Fibroblast of upper back skin (primary cell): ENCODE data around the gene TMEM185B.
"Not testable (repeated sequence)": the region's sequence is repeated elsewhere in the genome, so short reads cannot be mapped to it uniquely, and the experiment has no call there.

Experiments
- DNase-seq: peaks from one replicate; pipeline ENCODE4 v3.0.0-alpha.2; 2013

Gene TMEM185B

DNA sequence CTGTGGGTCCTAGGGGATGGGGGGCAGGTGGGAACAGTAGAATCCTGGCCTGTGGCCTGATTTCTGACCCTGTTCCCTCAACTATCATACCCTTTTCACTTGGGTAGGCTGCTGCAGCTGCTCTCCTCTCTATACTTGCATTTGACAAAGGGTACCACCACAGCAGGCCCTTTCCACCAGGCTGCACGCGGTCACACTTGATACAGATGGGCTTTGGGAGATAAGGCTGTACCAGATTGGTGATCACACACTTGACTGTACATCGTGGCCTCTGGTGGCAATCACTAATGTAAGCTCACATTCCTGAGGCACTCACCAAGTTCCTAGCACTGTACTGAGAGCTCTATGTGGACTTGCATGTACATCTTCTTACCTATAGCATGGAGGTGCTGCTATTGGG, 27.9 kb upstream of the TMEM185B start:
- DNase-seq = no peak

- no peak for DNase-seq
These were observed 27.4 kb upstream of the TMEM185B start for GRCh38 chr2:120250640-120251039.

- no peak for DNase-seq
These were observed 24.7 kb upstream of the TMEM185B start for GRCh38 chr2:120247851-120248250.

- DNase-seq = no peak
These were observed 23.5 kb upstream of the TMEM185B start for GRCh38 chr2:120246546-120247300.

- DNase-seq = peak; percentile 28
These were observed 22.5 kb upstream of the TMEM185B start for GRCh38 chr2:120245520-120246332.

DNA sequence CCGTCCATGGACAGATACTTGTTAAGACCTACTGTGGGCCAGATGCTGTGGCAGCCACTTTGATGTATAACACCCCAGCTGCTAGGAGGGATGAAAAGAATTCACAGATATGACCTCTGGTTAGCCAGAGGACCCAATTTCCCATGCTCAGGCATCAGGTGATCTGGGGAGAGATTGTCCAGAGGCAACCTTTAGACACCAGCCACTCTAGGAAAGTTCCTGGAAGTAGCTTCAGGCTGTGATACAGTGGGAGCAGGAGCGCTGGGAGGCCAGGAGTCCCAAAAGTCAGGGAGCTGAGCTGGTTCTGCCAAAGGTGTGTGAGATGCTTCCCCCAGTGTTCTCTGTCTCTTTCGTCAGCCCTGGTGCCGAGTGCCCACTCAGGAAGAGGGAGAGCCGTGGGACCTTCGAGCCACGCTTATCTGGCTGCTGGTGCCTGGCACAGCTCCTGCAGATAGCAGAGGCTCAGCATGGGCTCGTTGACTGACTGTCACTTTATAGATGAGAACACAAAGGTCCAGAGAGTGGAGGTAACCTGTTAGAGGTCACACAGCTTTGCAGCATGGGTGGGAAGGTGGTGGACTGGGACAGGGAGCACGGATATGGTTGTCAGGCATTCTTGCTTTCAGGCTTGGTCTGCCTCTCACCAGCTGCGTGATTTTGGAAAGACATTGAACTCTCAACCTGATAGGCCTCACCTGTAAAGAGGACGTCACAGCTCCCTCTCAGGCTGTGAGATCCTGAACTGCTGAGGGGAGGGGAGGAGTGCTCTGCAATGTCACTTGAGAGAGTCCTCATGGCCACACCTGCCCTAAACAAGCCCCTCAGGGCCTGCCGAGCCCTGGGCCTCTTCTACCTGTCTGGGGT, 21.7 kb upstream of the TMEM185B start:
- no peak for DNase-seq

- no peak for DNase-seq
These were observed 20.8 kb upstream of the TMEM185B start for GRCh38 chr2:120243875-120244553.

- DNase-seq = peak; percentile 34
These were observed 20.0 kb upstream of the TMEM185B start for GRCh38 chr2:120243211-120243610.

DNA sequence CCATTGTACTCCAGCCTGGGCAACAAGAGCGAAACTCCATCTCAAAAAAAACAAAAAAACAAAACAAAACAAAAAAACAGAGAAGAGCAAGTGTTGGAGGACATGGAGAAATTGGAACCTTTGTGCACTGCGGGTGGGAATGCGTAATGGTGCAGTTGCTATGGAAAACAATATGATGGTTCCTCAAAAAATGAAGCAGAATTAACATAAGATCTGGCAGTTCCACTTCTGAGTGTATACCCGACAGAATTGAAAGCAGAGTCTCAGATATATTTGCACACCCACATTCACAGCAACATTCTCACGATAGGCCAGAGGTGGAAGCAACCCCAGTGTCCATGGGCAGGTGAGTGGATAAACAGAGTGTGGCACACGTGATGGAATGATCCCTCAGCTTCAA, 18.5 kb upstream of the TMEM185B start:
- DNase-seq = no peak

DNA sequence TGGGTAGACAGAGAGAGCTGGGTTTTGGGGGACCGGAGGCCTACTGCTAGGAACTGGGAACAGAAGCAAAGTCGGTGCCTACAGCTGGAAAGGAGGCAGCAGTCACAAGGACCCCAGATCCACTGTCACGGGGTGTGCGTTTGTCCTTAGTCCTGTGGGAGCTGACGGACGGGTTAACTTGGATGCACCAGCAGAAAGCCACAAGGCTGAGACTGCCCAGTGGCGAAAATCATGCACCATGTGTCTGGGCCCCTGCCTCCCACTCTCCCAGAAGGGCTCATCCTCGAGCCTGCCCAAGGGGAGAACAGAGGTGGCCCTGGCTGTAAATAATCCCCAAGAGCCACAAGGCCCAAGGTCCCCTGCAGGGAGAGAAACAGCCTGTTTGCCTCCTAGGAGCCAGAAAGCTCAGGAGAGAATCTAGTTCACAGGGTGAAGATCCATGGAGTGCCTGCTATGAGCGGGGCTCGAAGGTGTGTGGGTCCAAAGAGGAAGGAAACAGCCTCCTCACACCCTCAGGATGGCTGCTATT, 17.8 kb upstream of the TMEM185B start:
- no peak for DNase-seq

DNA sequence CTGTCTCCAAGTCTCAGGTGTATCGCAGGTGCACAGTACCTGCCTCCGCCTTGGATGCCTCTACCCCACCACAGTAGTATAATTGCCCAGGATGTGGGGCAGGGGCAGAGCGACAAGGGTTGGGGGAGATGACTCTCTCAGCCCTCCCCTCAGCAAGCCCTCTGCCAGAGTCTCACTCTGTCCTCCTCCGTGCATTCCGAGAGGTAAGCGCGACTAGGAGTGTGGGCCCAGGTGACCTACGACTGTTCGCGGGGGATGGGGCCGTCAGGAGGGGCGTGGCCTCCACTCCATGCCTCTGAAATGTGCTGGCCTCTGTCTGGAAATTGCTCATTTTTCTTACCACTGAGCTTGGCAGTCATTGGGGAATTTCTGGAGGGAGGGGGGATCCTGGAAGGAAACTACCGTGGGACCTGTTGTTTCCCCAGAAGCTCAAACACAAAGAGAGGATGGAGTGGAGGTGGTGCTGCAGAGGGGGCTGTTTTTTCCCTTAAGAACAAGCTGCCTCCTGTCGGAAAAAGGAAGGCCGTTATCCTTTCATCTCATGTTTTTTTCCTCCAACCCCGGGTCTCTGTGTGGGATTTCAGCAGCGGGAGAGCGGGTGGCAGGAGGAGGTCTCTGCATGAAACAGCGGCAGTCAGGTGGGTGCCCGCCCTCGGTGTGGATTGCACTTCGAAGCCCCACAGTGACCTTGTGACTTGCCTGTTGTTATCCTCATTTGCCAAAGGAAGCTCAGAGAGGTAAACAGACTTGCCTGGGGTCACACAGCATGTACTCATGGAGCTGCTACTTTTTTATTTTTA, 16.5 kb upstream of the TMEM185B start:
- DNase-seq = peak; percentile 88

DNA sequence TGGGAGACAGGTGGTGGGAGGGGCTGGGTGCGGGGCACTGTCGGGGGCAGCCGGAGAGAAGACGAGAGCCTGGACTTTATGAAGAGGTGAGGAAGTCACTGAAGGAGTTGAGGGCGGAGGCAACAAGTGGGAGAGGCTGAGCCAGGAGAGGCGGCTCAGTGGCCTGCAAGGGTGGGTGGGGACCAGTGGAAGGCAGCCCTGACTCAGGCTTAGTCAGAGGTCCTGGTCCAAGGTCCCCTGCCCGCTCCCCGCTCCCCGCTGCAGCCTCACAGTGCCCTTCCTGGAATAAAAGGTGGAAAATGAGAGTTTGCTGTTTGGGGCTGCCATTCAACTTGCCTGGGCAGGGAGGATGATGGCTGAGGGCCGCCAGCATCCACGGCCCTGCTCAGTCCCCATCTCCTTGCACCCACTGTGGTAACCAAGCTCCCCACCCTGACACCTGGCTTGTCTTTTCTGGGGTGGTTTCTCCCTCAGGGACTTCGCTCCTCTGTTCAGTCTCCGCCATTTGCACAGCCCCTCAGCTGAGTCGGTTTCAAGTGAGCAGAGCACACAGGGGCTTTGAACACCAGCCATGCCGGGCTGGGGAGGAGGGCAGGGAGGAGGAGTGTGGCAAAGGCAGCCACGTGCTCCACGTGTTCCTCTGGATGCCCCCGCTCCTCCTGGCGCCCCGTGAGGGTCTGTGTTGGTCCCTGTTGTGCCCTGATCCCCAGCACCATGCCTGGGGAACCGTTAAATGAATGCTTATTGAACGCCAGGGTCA, 15.7 kb upstream of the TMEM185B start:
- peak; percentile 50 for DNase-seq

DNA sequence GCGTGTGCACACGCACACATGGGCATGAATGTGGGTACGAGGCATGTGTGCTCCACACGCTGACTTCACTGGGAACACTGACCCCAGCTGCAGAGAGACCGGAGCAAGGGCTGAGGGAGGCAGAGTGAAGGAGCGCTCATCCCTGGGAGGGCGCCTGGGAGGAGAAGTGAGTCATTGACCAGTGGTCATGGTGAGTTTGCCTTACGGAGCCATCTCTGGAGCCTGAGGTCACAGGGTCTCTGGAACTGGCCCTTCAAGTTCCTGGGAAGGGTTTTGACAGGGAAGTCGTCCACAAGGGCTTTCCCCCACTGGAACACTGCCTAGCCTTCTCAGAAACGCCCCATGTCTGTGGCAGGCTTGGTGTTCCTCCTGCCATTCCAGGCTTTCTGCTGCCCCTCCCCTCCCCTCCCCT, 14.3 kb upstream of the TMEM185B start:
- peak; percentile 57 for DNase-seq

DNA sequence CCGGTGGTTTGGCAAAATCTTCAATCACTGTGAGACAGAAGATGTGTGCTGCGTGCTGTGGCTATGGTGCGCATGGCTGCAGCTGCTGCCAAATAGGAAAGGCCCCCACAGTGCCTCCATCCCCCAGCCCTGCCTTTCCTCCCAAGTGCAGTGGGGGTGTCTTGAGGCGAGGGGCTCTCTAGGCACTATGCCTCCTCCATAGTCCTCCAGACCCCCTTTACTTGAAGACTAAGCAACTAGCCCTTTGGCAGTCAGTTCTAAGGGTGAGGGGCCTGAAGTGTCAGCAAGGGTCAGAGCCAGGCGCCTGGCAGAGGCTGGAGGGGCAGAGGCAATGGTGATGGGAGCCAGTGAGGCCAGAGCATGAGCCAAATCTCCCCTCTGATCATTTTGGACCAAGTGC, 13.6 kb upstream of the TMEM185B start:
- no peak for DNase-seq

DNA sequence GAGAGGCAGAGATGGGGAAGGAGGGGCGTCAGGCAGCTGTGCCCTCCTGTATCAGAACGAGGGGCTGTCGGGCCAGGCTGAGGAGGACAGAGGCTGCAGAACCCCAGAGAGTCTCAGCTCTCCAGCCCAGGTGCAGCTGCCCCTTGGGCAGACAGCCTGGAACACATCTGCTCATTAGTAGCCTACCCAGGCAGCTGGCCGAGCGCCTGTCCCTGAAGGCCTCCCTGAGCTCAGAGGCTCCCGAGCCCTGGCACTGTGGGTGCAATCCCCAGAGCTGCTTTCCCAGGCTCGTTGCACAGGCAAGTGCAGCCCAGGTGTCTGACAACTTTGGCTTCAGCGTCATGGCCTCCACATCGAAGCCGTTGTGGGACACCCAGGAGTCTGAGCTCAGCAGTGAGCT, 13.1 kb upstream of the TMEM185B start:
- DNase-seq = no peak

DNA sequence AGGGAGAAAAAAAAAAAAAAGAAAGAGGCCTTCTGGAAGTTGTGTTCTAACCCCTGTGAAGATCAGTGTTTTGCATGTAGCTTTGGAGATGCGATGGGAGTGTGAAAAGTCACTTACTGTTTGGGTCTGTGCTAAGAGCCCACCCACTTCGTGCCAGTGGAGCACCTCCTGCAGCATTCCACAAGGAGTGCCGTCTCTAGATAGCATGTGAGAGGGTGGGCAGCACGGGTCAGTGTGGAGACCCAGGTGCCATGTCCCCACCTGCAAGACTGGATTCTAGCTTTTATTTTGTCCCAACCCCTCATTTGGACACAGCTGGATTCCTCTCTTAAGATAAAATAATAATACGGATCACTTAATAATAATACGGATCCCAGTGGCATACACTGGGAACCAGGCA, 12.5 kb upstream of the TMEM185B start:
- no peak for DNase-seq

DNA sequence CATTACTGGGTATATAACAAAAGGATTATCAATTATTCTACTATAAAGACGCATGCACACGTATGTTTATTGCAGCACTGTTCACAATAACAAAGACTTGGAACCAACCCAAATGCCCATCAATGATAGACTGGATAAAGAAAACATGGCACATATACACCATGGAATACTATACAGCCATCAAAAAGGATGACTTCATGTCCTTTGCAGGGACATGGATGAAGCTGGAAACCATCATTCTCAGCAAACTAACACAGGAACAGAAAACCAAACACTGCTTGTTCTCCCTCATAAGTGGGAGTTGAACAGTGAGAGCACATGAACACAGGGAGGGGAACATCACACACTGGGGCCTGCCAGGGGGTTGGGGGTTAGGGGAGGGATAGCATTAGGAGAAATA, 12.0 kb upstream of the TMEM185B start:
- DNase-seq = not testable (repeated sequence)

GRCh38 chr2:120233292-120233691, 10.1 kb upstream of the TMEM185B start:
- DNase-seq = no peak

DNA sequence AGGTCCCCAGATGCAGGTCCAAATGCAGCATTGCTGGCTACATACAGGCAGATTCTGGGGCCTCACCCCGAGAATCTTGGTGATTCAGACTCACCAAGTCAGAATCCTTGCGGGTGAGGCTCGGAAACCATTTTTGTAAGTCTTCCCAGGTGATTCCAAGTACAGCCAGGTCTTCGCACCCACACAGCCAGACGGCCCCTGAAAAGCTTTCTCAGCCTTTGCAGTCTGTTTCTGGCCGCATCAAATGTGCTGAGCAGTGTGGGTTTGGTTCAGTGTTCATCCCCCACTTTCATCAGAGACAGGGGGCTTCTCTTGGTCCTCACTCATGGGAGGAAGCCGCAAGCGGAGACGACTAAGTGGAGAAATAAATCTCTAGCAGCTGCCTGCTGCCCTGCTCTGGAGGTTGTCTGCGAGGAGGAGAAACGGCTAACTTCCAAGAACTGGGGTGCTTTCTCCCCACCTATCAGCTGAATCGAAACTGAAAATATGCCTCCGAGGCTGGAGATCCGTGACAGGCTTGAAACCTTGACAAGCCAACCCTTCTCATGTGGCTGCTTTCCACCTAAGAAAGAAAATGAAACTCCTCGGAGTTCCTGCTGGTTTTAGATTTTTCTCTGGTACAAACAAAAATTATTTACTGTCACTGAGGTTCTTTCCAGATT, 8.9 kb upstream of the TMEM185B start:
- peak; percentile 36 for DNase-seq

DNA sequence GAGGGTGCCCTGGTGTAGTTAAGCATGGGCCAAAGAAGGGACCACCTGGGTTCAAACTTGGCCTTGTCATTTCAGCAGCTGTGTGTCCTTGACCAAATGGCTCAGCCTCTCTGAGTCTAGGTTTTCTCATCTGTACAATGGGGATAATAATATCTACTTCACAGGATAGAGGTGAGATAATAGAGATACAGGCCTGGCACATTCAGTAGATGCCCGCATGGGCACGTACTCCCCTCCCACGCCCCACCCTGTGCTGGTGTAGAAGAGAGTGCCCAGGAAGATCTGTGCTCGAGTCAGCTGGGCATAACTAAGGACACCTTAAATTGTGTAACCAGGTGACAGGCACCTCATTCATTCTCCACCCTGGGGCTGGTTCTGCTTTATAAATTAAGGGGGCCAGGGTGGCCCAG, 8.4 kb upstream of the TMEM185B start:
- DNase-seq = no peak
